ENCODE data around the gene IKZF4.

The IKZF4 gene

DNA sequence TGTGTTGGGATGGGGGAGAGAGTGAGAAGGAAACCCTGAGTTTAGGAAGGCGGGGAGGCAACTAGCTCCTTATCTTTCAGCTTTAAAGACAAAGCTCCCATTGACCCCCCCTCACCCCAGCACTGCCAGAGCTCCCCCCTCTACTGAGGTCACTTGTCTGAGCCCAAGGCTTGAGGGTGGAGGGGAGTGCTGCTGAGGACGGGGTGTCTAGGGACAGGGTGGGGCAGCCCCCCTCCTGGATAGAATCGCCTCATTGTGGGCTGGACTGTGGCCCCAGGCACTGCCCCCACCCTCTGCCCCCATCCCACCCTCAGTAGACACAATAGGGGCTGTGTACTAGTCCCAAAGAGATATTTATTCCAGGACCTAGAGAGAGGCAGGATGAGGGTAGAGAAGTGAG is 62.1 kb downstream of the IKZF4 start:
- no peak for DNase-seq

- DNase-seq, result no peak
These were observed 64.2 kb downstream of the IKZF4 start for GRCh38 chr12:56084958-56085543.

DNA sequence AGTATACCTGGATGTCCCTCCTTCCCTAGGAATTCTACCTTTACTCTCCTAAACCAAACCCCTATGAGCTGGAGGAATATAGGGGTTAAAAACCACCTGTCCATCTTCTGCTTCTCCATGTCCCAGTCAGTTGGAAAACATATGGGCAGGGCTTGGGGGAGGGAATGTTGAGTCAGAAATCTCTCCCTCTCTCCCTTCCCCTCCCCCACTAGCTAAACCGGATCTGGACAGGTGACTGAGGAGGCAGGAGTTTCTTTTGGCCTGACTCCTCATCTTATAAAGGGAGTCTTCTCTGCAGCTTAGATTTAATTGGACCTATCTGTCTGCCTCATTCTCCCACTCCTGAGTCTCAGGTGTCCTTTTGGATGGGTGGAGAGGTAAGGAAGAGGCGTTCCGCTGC is 65.3 kb downstream of the IKZF4 start:
- no peak for DNase-seq

GRCh38 chr12:56086608-56087007 is 65.8 kb downstream of the IKZF4 start:
- no peak for DNase-seq

DNA sequence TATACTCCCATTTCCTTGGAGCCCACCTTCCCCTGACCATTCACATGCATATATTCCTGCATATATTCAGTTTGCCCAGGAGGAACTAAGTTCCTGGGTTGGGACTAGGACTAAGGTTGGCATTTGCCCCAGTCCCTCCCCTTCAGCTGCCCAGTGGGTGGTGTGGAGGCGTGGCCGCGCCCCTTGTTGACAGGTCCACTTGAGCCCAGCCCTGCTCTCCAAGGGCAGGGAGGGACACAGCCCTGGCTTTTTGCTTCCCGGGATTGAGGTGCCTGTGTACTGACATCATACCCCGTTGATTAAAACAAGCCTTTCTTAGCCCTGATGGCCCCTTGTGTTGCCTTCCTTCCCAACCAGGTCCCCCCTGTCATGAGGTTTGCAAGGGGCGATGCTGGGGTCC is 66.4 kb downstream of the IKZF4 start:
- no peak for DNase-seq
